AG08396 (cell line): Measurements from ENCODE around the gene IL1RL1.

Experiments used
- DNase-seq: peaks from one replicate; pipeline ENCODE4 v3.0.0; 2012; ENCODE audit warnings: low spot score, mixed read lengths

Gene IL1RL1

DNA sequence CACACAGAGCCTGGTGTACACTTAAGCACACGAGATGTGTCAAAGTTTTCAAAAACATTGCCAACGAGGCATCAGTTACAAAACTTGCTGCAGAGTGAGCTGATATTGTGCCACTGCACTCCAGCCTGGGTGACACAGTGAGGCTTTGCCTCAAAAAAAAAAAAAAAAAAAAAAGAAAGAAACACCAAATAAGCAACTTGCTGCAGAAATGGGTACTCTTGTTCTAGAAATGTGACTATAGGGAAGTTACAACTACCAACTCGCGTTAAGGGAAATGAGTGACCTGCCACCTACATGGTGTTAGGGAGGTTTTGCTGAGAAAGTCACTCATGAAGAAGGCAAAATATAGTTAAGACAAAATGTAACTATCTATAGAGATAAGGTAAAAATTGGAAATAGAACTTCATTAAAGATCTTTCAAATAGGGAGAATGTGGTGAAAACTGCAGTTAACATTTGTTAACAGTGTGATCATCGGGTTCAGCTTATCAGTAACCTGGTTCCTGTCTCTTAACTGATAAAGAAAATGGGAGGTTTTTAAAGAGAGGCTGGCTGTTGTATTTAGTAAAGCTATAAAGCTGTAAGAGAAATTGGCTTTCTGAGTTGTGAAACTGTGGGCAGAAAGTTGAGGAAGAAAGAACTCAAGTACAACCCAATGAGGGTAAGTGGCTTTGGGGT is at the start of gene IL1RL1:
Gene IL1RL1, plus strand, starts transcription at position 600 of the 677 bp plus-strand sequence. CDS start 26,702 bp downstream, outside the sequence.
- no peak for DNase-seq

GRCh38 chr2:102262216-102263129 is 48.9 kb upstream of the IL1RL1 start:
- no peak for DNase-seq

GRCh38 chr2:102264952-102265351 is 46.4 kb upstream of the IL1RL1 start:
- DNase-seq, result no peak

- no peak for DNase-seq
Observed at GRCh38 chr2:102266204-102266603, 45.2 kb upstream of the IL1RL1 start.

- DNase-seq, result no peak
Observed at GRCh38 chr2:102267774-102268173, 43.6 kb upstream of the IL1RL1 start.

GRCh38 chr2:102268510-102269199 is 42.7 kb upstream of the IL1RL1 start:
- peak; percentile 52 for DNase-seq

DNA sequence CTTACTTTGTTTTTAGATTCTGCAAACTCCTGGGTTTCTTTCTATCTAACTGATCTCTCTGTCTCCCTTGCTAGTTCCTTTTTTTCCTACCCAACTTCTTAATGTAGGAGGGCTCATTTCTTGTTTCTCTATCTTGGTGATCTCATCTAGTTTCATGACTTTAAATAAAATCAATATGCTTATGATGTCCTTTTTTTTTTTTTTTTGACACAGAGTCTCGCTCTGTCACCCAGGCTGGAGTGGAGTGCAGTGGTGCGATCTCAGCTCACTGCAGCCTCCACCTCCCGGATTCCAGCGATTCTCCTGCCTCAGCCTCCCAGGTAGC is 42.2 kb upstream of the IL1RL1 start:
- DNase-seq, result no peak

GRCh38 chr2:102271844-102272243 is 39.5 kb upstream of the IL1RL1 start:
- no peak for DNase-seq

DNA sequence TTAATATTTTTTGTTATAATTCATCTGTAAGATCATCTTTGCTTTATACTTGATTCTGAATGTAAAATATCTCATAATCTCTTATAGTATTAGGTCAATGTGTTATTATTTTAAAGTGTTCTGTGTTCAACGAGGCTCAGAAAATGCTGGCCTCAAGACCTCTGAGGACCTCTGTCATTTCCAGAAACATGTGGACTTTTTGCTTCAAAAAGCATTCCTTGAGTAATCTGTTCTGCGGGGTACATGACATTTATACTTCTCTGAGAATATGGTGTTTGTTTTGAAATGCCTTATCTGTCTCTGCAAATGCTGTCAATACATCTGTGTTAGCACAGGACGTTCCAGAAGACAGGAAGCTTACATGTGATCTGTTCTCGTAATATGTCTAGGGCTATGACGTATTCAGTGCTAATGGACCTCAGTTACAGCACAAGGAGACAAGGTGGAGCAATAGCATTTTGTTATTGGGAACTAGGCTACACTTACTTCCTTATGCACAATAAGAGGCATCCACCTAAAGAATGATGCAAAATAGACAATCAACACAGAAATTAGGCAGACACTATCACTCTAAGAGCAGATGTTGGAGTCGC is 37.6 kb upstream of the IL1RL1 start:
- no peak for DNase-seq

DNA sequence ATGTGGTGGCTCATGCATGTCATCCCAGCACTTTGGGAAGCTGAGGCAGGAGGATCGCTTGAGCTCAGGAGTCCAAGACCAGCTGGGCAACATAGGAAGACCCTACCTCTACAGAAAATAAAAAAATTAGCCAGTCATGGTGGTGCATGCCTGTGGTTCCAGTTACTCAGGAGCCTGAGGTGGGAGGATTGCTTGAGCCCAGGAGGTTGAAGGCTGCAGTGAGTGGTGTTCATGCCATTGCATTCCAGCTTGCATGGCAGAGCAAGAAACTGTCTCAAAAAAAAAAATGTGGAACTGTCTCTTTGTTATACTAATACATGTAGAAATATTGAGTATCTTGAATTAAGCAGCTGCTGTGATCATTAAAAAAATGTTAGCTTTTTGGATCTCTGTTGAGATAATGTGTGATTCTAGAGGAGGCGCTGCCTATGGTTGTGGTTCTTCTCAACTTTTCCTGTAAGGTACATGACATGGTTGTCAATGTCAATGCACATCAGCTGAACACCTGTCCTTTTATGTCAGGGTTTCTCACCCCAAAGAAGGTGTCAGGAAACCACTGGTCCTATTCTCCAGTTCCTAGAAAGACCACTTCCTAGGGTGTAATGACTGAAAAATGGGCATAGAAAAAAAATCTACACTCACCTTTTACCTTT is 34.7 kb upstream of the IL1RL1 start:
- no peak for DNase-seq

DNA sequence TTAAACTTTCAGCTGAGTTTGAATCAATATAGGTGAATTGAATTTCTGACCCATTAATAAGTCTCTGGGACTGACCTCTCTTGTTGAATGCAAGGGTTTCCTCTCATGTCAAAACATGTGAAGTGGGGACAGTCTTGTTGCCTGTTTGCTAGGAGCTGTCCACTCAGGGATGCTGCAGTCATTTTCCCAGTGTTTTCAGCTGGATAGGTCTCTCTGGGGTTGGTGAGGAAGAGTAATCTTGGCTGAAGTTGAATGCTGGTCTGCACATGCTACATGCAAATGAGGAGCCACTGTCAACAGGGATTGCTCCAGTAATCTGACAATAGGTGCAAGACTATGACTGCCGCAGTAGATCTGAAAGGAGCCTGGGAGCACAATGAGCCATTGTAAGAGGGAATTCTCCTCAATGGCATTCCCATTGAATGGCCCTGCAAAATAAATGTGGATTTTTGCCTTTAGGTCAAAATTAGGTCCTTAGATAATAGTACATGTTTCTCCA is 34.1 kb upstream of the IL1RL1 start:
- no peak for DNase-seq

- no peak for DNase-seq
Observed at GRCh38 chr2:102278720-102279390, 32.5 kb upstream of the IL1RL1 start.

DNA sequence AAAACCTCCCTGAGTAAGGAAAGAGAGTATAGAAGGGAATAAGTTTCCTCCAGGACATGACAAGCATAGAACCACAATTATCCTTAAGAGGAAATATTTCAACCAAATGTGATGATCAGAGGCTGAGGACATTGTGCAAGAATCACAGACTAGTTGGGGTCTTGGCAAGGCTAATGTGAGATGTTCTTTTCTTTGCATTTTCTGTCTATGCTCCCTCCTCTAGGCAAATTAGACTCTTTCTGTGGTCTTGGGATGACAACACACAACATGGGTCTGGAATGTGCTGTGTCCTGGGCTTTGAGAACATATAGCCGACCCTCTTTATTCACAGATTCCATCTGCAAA is 32.0 kb upstream of the IL1RL1 start:
- DNase-seq, result no peak

- no peak for DNase-seq
Observed at GRCh38 chr2:102282678-102283091, 28.7 kb upstream of the IL1RL1 start.

DNA sequence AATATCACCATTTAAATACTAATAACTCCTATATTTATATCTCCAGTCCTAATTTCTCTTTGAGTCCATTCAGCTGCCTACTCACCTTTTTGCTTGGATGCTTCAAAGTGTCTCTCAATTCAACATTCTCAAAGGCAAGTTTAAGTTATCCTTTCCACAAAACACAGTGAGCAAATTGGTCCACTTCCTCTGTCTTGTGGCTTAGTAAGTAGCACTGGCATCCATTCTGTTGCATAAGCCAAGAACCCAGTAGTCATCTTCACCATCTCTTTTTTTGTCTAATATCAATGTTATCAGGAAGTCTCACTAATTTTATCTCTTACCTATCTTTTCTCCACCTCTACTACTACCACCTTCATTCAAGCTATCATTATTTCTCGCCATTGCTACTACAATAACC is 27.4 kb upstream of the IL1RL1 start:
- DNase-seq, result no peak

DNA sequence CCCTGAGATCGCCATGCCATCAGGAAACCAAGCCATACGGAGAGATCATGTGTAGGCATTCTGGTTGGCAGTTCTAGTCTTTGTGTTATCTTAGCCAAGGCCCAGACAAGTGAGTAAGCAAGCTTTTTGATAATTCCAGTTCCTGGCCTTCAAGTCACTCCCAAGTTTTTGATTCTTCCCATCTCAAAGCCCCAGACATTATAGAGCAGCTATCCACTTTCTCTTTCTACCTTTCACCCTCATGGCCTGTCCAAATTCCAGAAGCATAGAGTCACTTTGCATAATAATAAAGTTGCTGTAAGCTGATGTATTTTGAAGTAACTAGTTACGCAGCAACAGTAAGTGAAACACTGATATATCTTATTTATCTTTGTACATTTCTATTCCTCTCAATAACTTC is 26.8 kb upstream of the IL1RL1 start:
- DNase-seq, result no peak

DNA sequence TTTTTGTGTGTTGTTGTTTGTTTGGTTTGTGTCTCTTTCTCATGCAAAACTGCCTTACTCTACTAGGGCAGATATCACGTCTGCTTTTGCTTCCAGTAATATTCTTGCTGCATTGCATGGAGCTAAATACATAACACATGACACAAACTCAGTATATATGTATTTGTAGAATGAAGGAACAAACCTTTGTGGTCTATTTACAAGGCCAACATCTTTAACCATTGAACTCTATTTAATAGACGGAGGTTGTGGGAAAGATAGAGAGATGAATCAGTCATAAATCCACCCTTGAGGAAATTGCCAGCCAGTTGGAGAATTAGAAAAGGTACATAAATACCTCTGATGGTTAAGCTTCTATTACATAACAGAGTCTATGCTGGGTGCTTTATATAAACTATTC is 26.0 kb upstream of the IL1RL1 start:
- DNase-seq, result no peak

GRCh38 chr2:102286041-102286440 is 25.3 kb upstream of the IL1RL1 start:
- DNase-seq, result no peak

- no peak for DNase-seq
Observed at GRCh38 chr2:102289129-102289528, 22.2 kb upstream of the IL1RL1 start.

- no peak for DNase-seq
Observed at GRCh38 chr2:102290594-102290993, 20.8 kb upstream of the IL1RL1 start.
